ENCODE measurements around the gene JAKMIP1.
A peak's percentile ranks its signal among the peaks of the same experiment; 100 is the strongest.
"Not testable (repeated sequence)": the region's sequence is repeated elsewhere in the genome, so short reads cannot be mapped to it uniquely, and the experiment has no call there.

Gene JAKMIP1

GRCh38 chr4:6228158-6229067 is 28.1 kb upstream of the JAKMIP1 start:
- DNase-seq: no peak

- no peak for DNase-seq
Observed at GRCh38 chr4:6227412-6228157, 27.2 kb upstream of the JAKMIP1 start.

DNA sequence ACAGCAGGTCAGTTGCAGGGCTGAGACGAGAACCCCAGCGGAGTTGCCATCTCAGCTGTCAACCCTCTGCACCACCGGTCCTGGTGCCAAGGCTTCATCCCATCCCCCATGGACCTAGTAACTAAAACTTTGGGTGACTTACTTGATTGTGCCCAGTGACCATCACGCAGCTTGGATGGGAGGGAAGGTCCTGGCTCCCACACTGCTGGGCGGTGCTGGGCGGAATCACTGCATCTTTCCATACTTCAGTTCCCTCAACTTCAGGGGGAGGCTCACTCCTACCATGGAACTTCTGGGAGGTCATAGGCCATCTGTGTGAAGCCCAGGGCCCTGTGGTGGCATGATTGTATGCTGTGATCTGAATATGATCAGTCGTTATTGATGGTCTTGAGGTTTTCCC is 26.2 kb upstream of the JAKMIP1 start:
- DNase-seq: no peak

DNA sequence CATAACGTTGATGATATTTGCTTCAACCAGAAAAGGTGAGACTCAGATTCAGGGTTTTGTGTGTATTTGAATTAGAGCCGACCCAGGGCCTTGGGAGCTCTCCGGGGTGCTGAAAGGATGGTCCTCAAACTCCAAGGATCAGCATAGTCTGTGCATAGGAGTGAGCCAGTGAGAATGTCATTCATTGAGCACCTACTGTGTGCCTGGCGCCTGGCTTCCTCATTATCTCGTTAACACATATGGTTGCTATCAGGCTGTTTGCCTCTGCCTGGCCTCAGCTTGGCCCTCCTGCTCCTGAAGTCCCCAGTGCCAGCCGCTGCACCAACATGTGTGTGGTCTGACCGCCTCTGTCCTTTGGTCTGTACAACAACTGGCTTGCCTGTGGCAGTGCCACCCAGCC is 25.1 kb upstream of the JAKMIP1 start:
- DNase-seq: peak in 1 of 2 experiments; percentile 24

GRCh38 chr4:6224735-6225134 is 24.4 kb upstream of the JAKMIP1 start:
- no peak for DNase-seq

- no peak for DNase-seq
Observed at GRCh38 chr4:6222761-6223292, 22.5 kb upstream of the JAKMIP1 start.

GRCh38 chr4:6221851-6222760 is 21.8 kb upstream of the JAKMIP1 start:
- peak; percentile 42 to 52 for DNase-seq

DNA sequence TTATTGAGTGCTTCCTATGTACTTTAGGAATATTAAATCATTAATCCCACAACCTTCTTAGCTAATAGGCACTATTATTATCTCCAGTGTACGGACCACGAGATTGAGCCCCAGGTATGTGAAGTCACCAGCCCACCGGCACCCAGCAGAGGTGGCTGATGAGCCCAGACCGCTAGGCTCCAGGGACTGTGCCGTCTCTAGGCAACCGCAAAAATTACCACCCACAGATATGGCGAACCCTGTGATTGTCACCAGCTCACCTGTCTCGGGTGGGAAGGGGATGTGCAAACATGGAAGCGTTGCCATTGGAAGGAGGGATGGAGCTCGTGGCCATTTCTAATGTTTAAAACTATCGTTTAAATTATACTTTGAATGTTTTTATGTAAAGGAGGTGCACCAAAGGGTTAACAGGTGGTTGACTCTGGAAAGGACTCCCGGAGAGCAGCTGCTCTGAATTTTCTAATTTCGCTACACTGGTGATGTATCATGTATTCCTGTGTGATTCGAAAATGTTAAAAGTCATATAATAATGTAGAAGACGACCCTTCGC is 21.0 kb upstream of the JAKMIP1 start:
- no peak for DNase-seq

DNA sequence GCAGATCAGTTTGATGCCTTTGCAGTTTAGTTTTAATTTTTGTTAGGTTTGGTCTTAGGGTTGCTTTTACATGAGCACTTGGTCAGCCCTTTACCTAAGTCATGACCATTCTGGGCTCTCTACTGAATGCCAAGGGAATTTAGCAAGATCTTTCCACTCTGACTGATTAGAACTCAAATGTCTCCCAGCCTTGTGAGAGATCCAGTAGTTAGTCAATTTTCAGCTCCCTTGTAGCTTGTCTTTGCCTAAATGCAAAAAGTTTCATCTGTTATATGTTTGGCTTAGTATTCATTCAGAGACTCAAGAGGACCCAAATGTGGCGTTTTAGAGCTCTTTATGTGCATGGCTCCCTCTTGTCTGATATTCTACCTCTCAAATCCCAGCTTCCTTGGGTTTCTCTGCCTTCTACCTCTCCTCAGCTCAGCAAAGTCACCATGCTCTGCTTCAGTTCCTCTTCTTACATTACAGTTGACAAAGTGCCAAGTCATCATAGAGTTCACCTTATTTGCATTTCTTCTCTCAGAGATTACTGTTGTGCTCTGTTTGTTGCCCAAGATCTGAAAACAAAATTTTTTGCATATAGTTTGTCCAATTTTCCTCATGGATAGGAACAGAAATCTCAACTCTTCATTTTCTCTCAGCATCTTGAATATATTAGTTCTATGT is 17.5 kb upstream of the JAKMIP1 start:
- DNase-seq: no peak

GRCh38 chr4:6216588-6216987 is 16.2 kb upstream of the JAKMIP1 start:
- DNase-seq: no peak

DNA sequence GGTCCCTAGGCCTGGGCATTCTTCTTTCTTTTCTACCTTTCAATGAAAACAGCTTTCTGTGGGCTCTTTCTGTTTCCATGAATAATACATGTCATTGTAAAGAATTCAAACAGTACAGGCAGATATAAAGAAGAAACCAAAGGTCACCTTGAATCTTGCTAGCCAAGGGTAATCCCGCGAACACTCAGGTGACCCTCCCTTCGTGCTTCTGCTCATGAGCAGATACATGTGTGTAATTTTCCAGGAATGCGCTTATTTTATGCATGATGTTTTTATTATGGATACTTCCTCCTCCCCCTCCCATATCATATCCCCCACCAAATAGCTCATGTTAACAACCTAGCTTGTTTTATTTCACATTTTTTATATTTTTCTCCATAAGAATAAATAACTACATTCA is 9.6 kb upstream of the JAKMIP1 start:
- no peak for DNase-seq

DNA sequence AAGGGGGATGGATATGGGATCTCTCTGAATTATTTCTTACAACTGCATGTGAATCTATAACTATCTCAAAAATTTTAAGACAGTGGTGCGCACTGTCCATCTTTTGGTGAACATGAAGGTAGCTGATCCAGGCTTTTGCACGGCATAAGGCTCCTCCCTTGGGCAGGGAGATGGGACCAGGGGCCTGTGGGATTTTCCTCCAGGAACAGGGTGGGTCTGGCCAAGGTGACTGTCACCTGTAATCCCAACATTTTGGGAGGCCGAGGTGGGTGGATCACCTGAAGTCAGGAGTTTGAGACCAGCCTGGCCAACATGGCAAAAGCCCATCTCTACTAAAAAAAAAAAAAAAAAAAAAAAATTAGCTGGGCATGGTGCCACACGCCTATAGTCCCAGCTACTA is 8.9 kb upstream of the JAKMIP1 start:
- DNase-seq: not testable (repeated sequence)

- no peak for DNase-seq
Observed at GRCh38 chr4:6208416-6208815, 8.1 kb upstream of the JAKMIP1 start.

GRCh38 chr4:6207602-6208001 is 7.3 kb upstream of the JAKMIP1 start:
- no peak for DNase-seq

- DNase-seq: no peak
Observed at GRCh38 chr4:6206771-6207290, 6.5 kb upstream of the JAKMIP1 start.

DNA sequence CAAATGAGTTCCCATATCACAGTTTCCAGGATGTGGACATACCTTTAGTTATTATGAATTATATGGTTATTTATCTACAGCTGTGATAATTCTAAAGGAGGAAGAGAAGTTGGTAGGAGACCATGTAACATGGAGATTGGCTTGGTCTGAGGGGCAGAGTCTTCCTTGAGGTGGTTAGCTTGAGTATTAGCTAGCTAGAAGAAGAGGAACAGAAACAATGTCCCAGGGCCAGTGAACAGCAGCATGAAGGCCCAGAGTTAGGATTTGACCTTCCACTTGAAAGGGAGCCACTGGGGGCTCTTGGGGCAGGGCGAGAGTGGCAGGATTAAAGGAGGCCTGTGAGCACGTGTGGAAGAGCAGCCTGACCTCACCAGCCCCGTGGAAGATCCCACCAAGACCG is 5.6 kb upstream of the JAKMIP1 start:
- no peak for DNase-seq

- no peak for DNase-seq
Observed at GRCh38 chr4:6205567-6205931, 5.2 kb upstream of the JAKMIP1 start.

DNA sequence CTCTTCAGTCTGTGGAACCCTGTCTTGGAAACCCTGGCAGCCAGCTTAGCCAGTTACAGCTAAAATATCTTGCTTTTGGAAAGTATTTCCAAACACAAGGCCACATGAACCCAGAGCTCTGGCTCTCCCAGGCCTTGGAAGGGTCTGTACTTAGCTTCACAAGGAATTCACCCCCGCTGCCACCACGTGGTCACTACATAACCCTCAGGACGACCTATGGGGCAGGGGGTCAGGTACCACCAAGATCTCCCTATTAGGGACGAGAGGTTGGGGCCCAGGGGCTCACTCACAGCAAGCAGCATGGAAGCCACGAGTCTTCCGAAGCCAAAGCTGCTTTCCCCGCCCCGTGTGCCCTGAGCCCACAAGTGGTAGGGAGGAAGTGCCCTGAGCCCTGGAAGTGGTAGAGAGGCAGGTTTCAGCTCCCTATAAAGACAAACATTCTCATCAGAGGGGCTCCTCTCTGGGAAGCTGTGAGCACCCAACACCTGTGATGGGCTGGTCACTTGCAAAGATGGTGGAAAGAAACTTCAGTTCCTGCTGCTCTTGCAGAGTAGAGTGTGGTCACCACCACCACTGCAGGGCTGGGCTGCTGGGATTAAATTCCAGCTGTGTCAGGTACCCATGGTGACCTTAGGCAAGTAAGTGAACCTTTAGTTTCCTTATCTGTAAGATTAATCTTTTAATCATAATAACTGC is 4.7 kb upstream of the JAKMIP1 start:
- DNase-seq: no peak

DNA sequence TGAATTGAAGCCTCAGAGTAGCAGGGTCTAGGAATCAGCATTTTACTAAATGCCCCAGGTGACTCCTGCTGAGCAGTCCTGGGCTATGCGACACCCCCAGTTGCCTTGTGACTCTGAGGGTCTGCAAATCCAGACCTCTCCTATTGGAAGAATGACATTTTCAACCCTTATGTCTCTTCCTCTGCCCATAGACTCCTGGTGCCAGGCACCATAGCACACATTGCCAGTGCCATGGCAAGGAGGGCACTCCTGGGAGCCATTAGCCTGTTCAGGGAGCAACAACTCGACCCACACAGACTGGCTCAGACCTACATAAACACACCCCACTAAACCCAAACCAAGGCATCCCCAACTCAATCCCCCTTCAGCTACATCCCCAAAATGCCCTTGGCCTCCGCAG is 3.7 kb upstream of the JAKMIP1 start:
- DNase-seq: no peak

- DNase-seq: no peak
Observed at GRCh38 chr4:6201580-6202091, 1.3 kb upstream of the JAKMIP1 start.

GRCh38 chr4:6200922-6201362 is 593 bp upstream of the JAKMIP1 start:
- peak in 1 of 2 experiments; percentile 30 for DNase-seq

All from activated T-cell treated with anti-CD3 and anti-CD28 coated beads, Interleukin-2, amount 50 U/mL, for 48 hours (primary cell).